Suprapubic skin (tissue), 4 donors: ENCODE results near the gene GABRB2. TPM values are rescaled to one million over a fixed set of nuclear protein-coding genes. Genes with fewer than 3 reads are reported as not detected.

Experiments used
- DNase-seq, 2 donors: peaks; one replicate each; pipeline ENCODE4 v3.0.0-alpha.2; 2019; ENCODE audit warnings: low spot score in 2 of 2
- H3K27ac ChIP-seq: fragments of 200-600 bp; sonication (generic); one replicate; pipeline ENCODE4 v1.5.1; 2019
- H3K27me3 ChIP-seq: fragments of 200-600 bp; sonication (generic); one replicate; pipeline ENCODE4 v1.5.1; 2019
- H3K36me3 ChIP-seq: fragments of 200-600 bp; sonication (generic); one replicate; pipeline ENCODE4 v1.5.1; 2019
- H3K4me1 ChIP-seq: fragments of 200-600 bp; sonication (generic); one replicate; pipeline ENCODE4 v1.5.1; 2019
- H3K4me3 ChIP-seq: fragments of 200-600 bp; sonication (generic); one replicate; pipeline ENCODE4 v1.5.1; 2019; ENCODE audit warnings: mild to moderate bottlenecking
- H3K9me3 ChIP-seq: fragments of 200-600 bp; sonication (generic); one replicate; pipeline ENCODE4 v1.5.1; 2019
- CTCF ChIP-seq, 2 donors: fragments of 200-600 bp in 1 of 2; fragments of 450-650 bp in 1 of 2; sonication (generic) in 1 of 2; IDR thresholded peaks; one replicate each; pipeline ENCODE4 v1.5.1; 2016 to 2019; ENCODE audit warnings: antibody characterized with exemption in 2 of 2, mild to moderate bottlenecking in 1 of 2, moderate library complexity in 1 of 2
- EP300 ChIP-seq: sonication (generic); formaldehyde crosslinking; IDR thresholded peaks from one replicate; pipeline ENCODE4 v1.6.1; 2017; ENCODE audit warnings: antibody characterized with exemption
- POLR2A ChIP-seq, 2 donors: fragments of 450-650 bp; IDR thresholded peaks; one replicate each; pipeline ENCODE4 v1.6.1; 2017; ENCODE audit warnings: antibody characterized with exemption in 2 of 2, mild to moderate bottlenecking in 2 of 2, moderate library complexity in 2 of 2
- POLR2AphosphoS5 ChIP-seq, 3 donors: sonication (generic); formaldehyde crosslinking; IDR thresholded peaks; one replicate each; pipeline ENCODE4 v1.6.1; 2017; ENCODE audit warnings: antibody characterized with exemption in 3 of 3
- WGBS: methylation state at CpG from one replicate; pipeline ENCODE4 v1.1.5; 2018; 5-methylcytosine and 5-hydroxymethylcytosine counted together
- total RNA-seq, 4 donors: library from RNA; depleted of rRNA; stranded (reverse); fragments of >200 nt; gene quantifications; one replicate each; pipeline ENCODE4 v1.1.0, GENCODE V29; 2016

GABRB2 gene
- total RNA-seq, 4 donors from 2014 or later, result 0.11 to 1.6 (median 0.24) TPM; not detected in 1

GRCh38 chr5:161403996-161404395 is 142.5 kb downstream of the GABRB2 start:
- Histone ChIP-seq H3K36me3 (no peaks in the 10 kb centered on the region), H3K9me3 (no peaks in the 10 kb centered on the region), H3K4me3 (no peak overlapping the region), H3K27ac (no peak overlapping the region), H3K4me1 (no peaks in the 10 kb centered on the region), H3K27me3 (no peaks in the 10 kb centered on the region)
- TF ChIP-seq POLR2A (IDR thresholded peaks at IDR 0.05) (no peak), CTCF (IDR thresholded peaks at IDR 0.05) (no peak), POLR2AphosphoS5 (IDR thresholded peaks at IDR 0.05) (no peak), EP300 (no peak)
- no peak for DNase-seq
- WGBS, result 56% methylated on average over 1 of the region's 1 CpG

GRCh38 chr5:161403121-161403520 is 143.4 kb downstream of the GABRB2 start:
- Histone ChIP-seq H3K27ac (no peak overlapping the region), H3K27me3 (no peaks in the 10 kb centered on the region), H3K36me3 (no peaks in the 10 kb centered on the region), H3K9me3 (no peaks in the 10 kb centered on the region), H3K4me1 (no peaks in the 10 kb centered on the region), H3K4me3 (no peak overlapping the region)
- DNase-seq, result no peak
- TF ChIP-seq POLR2AphosphoS5 (IDR thresholded peaks at IDR 0.05) (no peak), EP300 (no peak), CTCF (IDR thresholded peaks at IDR 0.05) (no peak), POLR2A (IDR thresholded peaks at IDR 0.05) (no peak)
- WGBS, result 69% methylated on average over 2 of the region's 2 CpGs

GRCh38 chr5:161400583-161400982 is 145.9 kb downstream of the GABRB2 start:
- H3K27me3 ChIP-seq, result no peaks in the 10 kb centered on the region
- H3K27ac ChIP-seq, result no peak overlapping the region
- no peak overlapping the region for H3K4me3 ChIP-seq
- no peaks in the 10 kb centered on the region for H3K4me1 ChIP-seq
- no peak for TF ChIP-seq POLR2AphosphoS5 (IDR thresholded peaks at IDR 0.05)
- TF ChIP-seq POLR2A (IDR thresholded peaks at IDR 0.05), result no peak
- TF ChIP-seq EP300, result no peak
- TF ChIP-seq CTCF (IDR thresholded peaks at IDR 0.05), result no peak
- WGBS, result 66% methylated on average over 4 of the region's 4 CpGs
- no peaks in the 10 kb centered on the region for H3K36me3 ChIP-seq
- DNase-seq, result no peak
- H3K9me3 ChIP-seq, result no peaks in the 10 kb centered on the region

- H3K4me3 ChIP-seq, result no peak overlapping the region
- no peak for DNase-seq
- no peak for TF ChIP-seq CTCF (IDR thresholded peaks at IDR 0.05)
- no peak for TF ChIP-seq POLR2AphosphoS5 (IDR thresholded peaks at IDR 0.05)
- TF ChIP-seq POLR2A (IDR thresholded peaks at IDR 0.05), result no peak
- TF ChIP-seq EP300, result no peak
- H3K27ac ChIP-seq, result no peak overlapping the region
- no peaks in the 10 kb centered on the region for H3K4me1 ChIP-seq
- H3K9me3 ChIP-seq, result no peaks in the 10 kb centered on the region
- WGBS, result 53% methylated on average over 6 of the region's 6 CpGs
- H3K36me3 ChIP-seq, result no peaks in the 10 kb centered on the region
- no peaks in the 10 kb centered on the region for H3K27me3 ChIP-seq
Observed at GRCh38 chr5:161399996-161400562, 146.4 kb downstream of the GABRB2 start.

- Histone ChIP-seq H3K4me1 (no peaks in the 10 kb centered on the region), H3K36me3 (no peaks in the 10 kb centered on the region), H3K27me3 (no peaks in the 10 kb centered on the region), H3K4me3 (no peak overlapping the region), H3K9me3 (no peaks in the 10 kb centered on the region), H3K27ac (no peak overlapping the region)
- TF ChIP-seq POLR2AphosphoS5 (IDR thresholded peaks at IDR 0.05) (no peak), EP300 (no peak), CTCF (IDR thresholded peaks at IDR 0.05) (no peak), POLR2A (IDR thresholded peaks at IDR 0.05) (no peak)
- no peak for DNase-seq
- WGBS, result 78% methylated on average over 4 of the region's 4 CpGs
Observed at GRCh38 chr5:161397448-161397847, 149.1 kb downstream of the GABRB2 start.
